Skeletal muscle tissue (tissue), 4 donors: Measurements from ENCODE around the gene APBB2. TPM values are rescaled to one million over a fixed set of nuclear protein-coding genes. Genes with fewer than 3 reads are reported as not detected.
"Not testable (repeated sequence)": the region's sequence is repeated elsewhere in the genome, so short reads cannot be mapped to it uniquely, and the experiment has no call there.

ENCODE experiments used
- H3K27ac ChIP-seq: one replicate; pipeline ENCODE4 v1.7.0; 2013; ENCODE audit warnings: mild to moderate bottlenecking, low read depth, low read length, inconsistent platforms
- H3K27me3 ChIP-seq, 3 donors: one replicate each; pipeline ENCODE4 v1.7.0; 2013; ENCODE audit warnings: low read length in 3 of 3; ENCODE audit not compliant: control insufficient read depth in 3 of 3, insufficient read depth in 3 of 3
- H3K36me3 ChIP-seq, 3 donors: one replicate each; pipeline ENCODE4 v1.7.0; 2013; ENCODE audit warnings: low read length in 3 of 3; ENCODE audit not compliant: control insufficient read depth in 3 of 3, insufficient read depth in 3 of 3
- H3K4me1 ChIP-seq, 3 donors: one replicate each; pipeline ENCODE4 v1.7.0; 2013; ENCODE audit warnings: low read length in 3 of 3, mild to moderate bottlenecking in 3 of 3; ENCODE audit not compliant: control insufficient read depth in 3 of 3, insufficient read depth in 3 of 3
- H3K4me3 ChIP-seq, 3 donors: one replicate each; pipeline ENCODE4 v1.7.0; 2013; ENCODE audit warnings: low read length in 3 of 3
- H3K9ac ChIP-seq, 3 donors: one replicate each; pipeline ENCODE4 v1.7.0; 2013; ENCODE audit warnings: low read length in 3 of 3, mild to moderate bottlenecking in 3 of 3, moderate library complexity in 2 of 3, low read depth in 1 of 3
- H3K9me3 ChIP-seq, 3 donors: one replicate each; pipeline ENCODE4 v1.7.0; 2013; ENCODE audit warnings: low read length in 3 of 3; ENCODE audit not compliant: control insufficient read depth in 3 of 3
- total RNA-seq: library from RNA; depleted of rRNA; stranded (reverse); fragments of >200 nt; gene quantifications from one replicate; pipeline ENCODE4 v1.2.3, GENCODE V29; 2014
- donor health status: Osteomylitis.

Gene APBB2
- total RNA-seq, 1 donor from 2014 or later = 41.2 TPM

GRCh38 chr4:40919976-40920375 lies 294.4 kb downstream of the APBB2 start:
- H3K4me1 ChIP-seq = peaks cover 30 to 51% (median 38%) of the 10 kb centered on the region in 3 donors
- not testable (repeated sequence) for H3K27ac ChIP-seq, H3K36me3 ChIP-seq

GRCh38 chr4:40918330-40918729 lies 296.0 kb downstream of the APBB2 start:
- H3K27me3 ChIP-seq = no peaks in the 10 kb centered on the region
- H3K4me1 ChIP-seq = peaks cover 24 to 39% (median 28%) of the 10 kb centered on the region in 3 donors
- H3K27ac ChIP-seq = peak overlapping the region; percentile 64
- no peaks in the 10 kb centered on the region for H3K9me3 ChIP-seq
- peak overlapping the region in 2 of 3 donors; percentile 14 to 24 for H3K9ac ChIP-seq
- H3K36me3 ChIP-seq = no peaks in the 10 kb centered on the region
- H3K4me3 ChIP-seq = no peak overlapping the region

More at GRCh38 chr4:40919976-40920375, 294.4 kb downstream of the APBB2 start:
- not testable (repeated sequence) for H3K9me3 ChIP-seq, H3K9ac ChIP-seq, H3K27me3 ChIP-seq, H3K4me3 ChIP-seq

GRCh38 chr4:40916880-40917279 lies 297.5 kb downstream of the APBB2 start:
- H3K36me3 ChIP-seq = no peaks in the 10 kb centered on the region
- no peak overlapping the region for H3K9ac ChIP-seq
- H3K27ac ChIP-seq = peak overlapping the region; percentile 59

GRCh38 chr4:40916218-40916555 lies 298.2 kb downstream of the APBB2 start:
- H3K27ac ChIP-seq = peak overlapping the region; percentile 59
- H3K4me3 ChIP-seq = peak overlapping the region in 1 of 3 donors; percentile 4
- peak overlapping the region in 1 of 3 donors; percentile 9 for H3K9ac ChIP-seq
- no peaks in the 10 kb centered on the region for H3K36me3 ChIP-seq
- no peaks in the 10 kb centered on the region for H3K27me3 ChIP-seq
- peaks cover 24 to 38% (median 26%) of the 10 kb centered on the region in 3 donors for H3K4me1 ChIP-seq
- H3K9me3 ChIP-seq = no peaks in the 10 kb centered on the region

More at GRCh38 chr4:40916880-40917279, 297.5 kb downstream of the APBB2 start:
- Histone ChIP-seq H3K4me3 (peak overlapping the region in 1 of 3 donors; percentile 41), H3K27me3 (no peaks in the 10 kb centered on the region), H3K9me3 (no peaks in the 10 kb centered on the region), H3K4me1 (peaks cover 24 to 38% (median 26%) of the 10 kb centered on the region in 3 donors)

GRCh38 chr4:40915318-40916217 lies 298.8 kb downstream of the APBB2 start:
- H3K4me3 ChIP-seq = peak overlapping the region in 1 of 3 donors; percentile 4
- H3K9me3 ChIP-seq = no peaks in the 10 kb centered on the region
- peaks cover 25 to 40% (median 29%) of the 10 kb centered on the region in 3 donors for H3K4me1 ChIP-seq
- H3K36me3 ChIP-seq = no peaks in the 10 kb centered on the region
- no peak overlapping the region for H3K9ac ChIP-seq
- peak overlapping the region; percentile 59 for H3K27ac ChIP-seq
- H3K27me3 ChIP-seq = no peaks in the 10 kb centered on the region

GRCh38 chr4:40912460-40913184 lies 301.7 kb downstream of the APBB2 start:
- Histone ChIP-seq H3K9me3 (no peaks in the 10 kb centered on the region), H3K27ac (no peak overlapping the region)

GRCh38 chr4:40910706-40911105 lies 303.6 kb downstream of the APBB2 start:
- Histone ChIP-seq H3K9me3 (no peaks in the 10 kb centered on the region), H3K4me3 (no peak overlapping the region), H3K27me3 (no peaks in the 10 kb centered on the region), H3K27ac (peak overlapping the region; percentile 28), H3K9ac (peak overlapping the region in 1 of 3 donors; percentile 8), H3K4me1 (peaks cover 11 to 28% (median 22%) of the 10 kb centered on the region in 3 donors), H3K36me3 (no peaks in the 10 kb centered on the region)

More at GRCh38 chr4:40912460-40913184, 301.7 kb downstream of the APBB2 start:
- H3K4me1 ChIP-seq = peaks cover 27 to 48% (median 40%) of the 10 kb centered on the region in 3 donors
- no peaks in the 10 kb centered on the region for H3K36me3 ChIP-seq
- peak overlapping the region in 1 of 3 donors; percentile 17 for H3K9ac ChIP-seq
- no peaks in the 10 kb centered on the region for H3K27me3 ChIP-seq
- no peak overlapping the region for H3K4me3 ChIP-seq

GRCh38 chr4:40909363-40909876 lies 304.9 kb downstream of the APBB2 start:
- H3K9ac ChIP-seq = peak overlapping the region in 1 of 3 donors; percentile 50

GRCh38 chr4:40908702-40909362 lies 305.5 kb downstream of the APBB2 start:
- no peaks in the 10 kb centered on the region for H3K27me3 ChIP-seq
- H3K27ac ChIP-seq = no peak overlapping the region

More at GRCh38 chr4:40909363-40909876, 304.9 kb downstream of the APBB2 start:
- Histone ChIP-seq H3K4me3 (peak overlapping the region in 2 of 3 donors; percentile 29 to 39), H3K27ac (peak overlapping the region; percentile 28), H3K9me3 (no peaks in the 10 kb centered on the region), H3K27me3 (no peaks in the 10 kb centered on the region), H3K4me1 (peaks cover 11 to 26% (median 21%) of the 10 kb centered on the region in 3 donors), H3K36me3 (no peaks in the 10 kb centered on the region)

More at GRCh38 chr4:40908702-40909362, 305.5 kb downstream of the APBB2 start:
- Histone ChIP-seq H3K4me3 (peak overlapping the region in 2 of 3 donors; percentile 29 to 39), H3K4me1 (peaks cover 11 to 26% (median 21%) of the 10 kb centered on the region in 3 donors), H3K9ac (peak overlapping the region in 1 of 3 donors; percentile 50), H3K36me3 (no peaks in the 10 kb centered on the region), H3K9me3 (no peaks in the 10 kb centered on the region)
